Keratinocyte (primary cell): ENCODE results near the gene TTC33. TPM values are rescaled to one million over a fixed set of nuclear protein-coding genes. Genes with fewer than 3 reads are reported as not detected.

ENCODE experiments used
- DNase-seq: peaks from one replicate; pipeline ENCODE4 v3.0.0-alpha.2; 2011; ENCODE audit warnings: low read depth, missing footprints, low spot score
- FAIRE-seq: peaks from 2 replicates; lab custom pipeline; 2011; peaks lifted over from hg19 to GRCh38; lab: Jason Lieb, UNC
- H2AFZ ChIP-seq: 2 replicates; pipeline ENCODE4 v1.6.0; 2012; ENCODE audit warnings: low read length, control low read depth, inconsistent platforms; ENCODE audit not compliant: control insufficient read depth
- H3K27ac ChIP-seq: 2 replicates; pipeline ENCODE4 v1.5.1; 2011; ENCODE audit warnings: low read length; ENCODE audit not compliant: control insufficient read depth, insufficient read depth
- H3K27me3 ChIP-seq: 3 replicates; pipeline ENCODE4 v1.6.0; 2011; ENCODE audit warnings: low read length; ENCODE audit not compliant: control insufficient read depth, insufficient read depth; ENCODE audit errors: extremely low read depth
- H3K36me3 ChIP-seq, 2 experiments: 2 replicates in 1 of 2; 3 replicates in 1 of 2; pipeline ENCODE4 v1.5.1; 2011; ENCODE audit warnings: low read length in 2 of 2, mild to moderate bottlenecking in 1 of 2; ENCODE audit not compliant: control insufficient read depth in 2 of 2, insufficient read depth in 2 of 2; ENCODE audit errors: extremely low read depth in 1 of 2
- H3K4me1 ChIP-seq: 3 replicates; pipeline ENCODE4 v1.5.1; 2011; ENCODE audit warnings: low read length; ENCODE audit not compliant: control insufficient read depth, insufficient read depth; ENCODE audit errors: extremely low read depth
- H3K4me2 ChIP-seq: 3 replicates; pipeline ENCODE4 v1.6.0; 2011; ENCODE audit warnings: low read depth, low read length; ENCODE audit not compliant: control insufficient read depth, insufficient read depth; ENCODE audit errors: extremely low read depth
- H3K4me3 ChIP-seq, 3 experiments: fragments of 200-600 bp in 1 of 3; sonication (generic) in 1 of 3; 2 replicates in 2 of 3; 3 replicates in 1 of 3; pipeline ENCODE4 v1.5.1; 2011 to 2016; ENCODE audit warnings: low read length in 3 of 3, mild to moderate bottlenecking in 3 of 3, control low read depth in 2 of 3, inconsistent platforms in 1 of 3, low read depth in 1 of 3, mixed read lengths in 1 of 3, mixed run types in 1 of 3, moderate library complexity in 1 of 3; ENCODE audit not compliant: control insufficient read depth in 2 of 3, insufficient read depth in 2 of 3; ENCODE audit errors: extremely low read depth in 1 of 3
- H3K79me2 ChIP-seq: 2 replicates; pipeline ENCODE4 v1.6.0; 2012; ENCODE audit warnings: low read length; ENCODE audit not compliant: control insufficient read depth, insufficient read depth
- H3K9ac ChIP-seq: 3 replicates; pipeline ENCODE4 v1.6.0; 2011; ENCODE audit warnings: low read length; ENCODE audit not compliant: control insufficient read depth, insufficient read depth; ENCODE audit errors: extremely low read depth
- H3K9me1 ChIP-seq: 3 replicates; pipeline ENCODE4 v1.6.0; 2011; ENCODE audit warnings: low read length; ENCODE audit not compliant: control insufficient read depth, insufficient read depth; ENCODE audit errors: extremely low read depth
- H3K9me3 ChIP-seq: 2 replicates; pipeline ENCODE4 v1.5.1; 2012; ENCODE audit warnings: low read depth, low read length; ENCODE audit not compliant: control insufficient read depth
- H4K20me1 ChIP-seq: 3 replicates; pipeline ENCODE4 v1.6.0; 2011; ENCODE audit warnings: low read length; ENCODE audit not compliant: control insufficient read depth, insufficient read depth; ENCODE audit errors: extremely low read depth
- EZH2 ChIP-seq: IDR thresholded peaks from one replicate; pipeline ENCODE4 v1.6.1; 2012; ENCODE audit warnings: inconsistent platforms, mild to moderate bottlenecking, low read length, moderate library complexity
- dilution Hi-C: fragments of 300-500 bp; cut with MboI; formaldehyde crosslinking; loops from one replicate; pipeline ENCODE4 v1.7.0; 2020; ENCODE audit warnings: low sequenced_read_pairs; ENCODE audit not compliant: extremely low pct_ligation_motif_present
- polyA plus RNA-seq, 5 experiments: library from polyadenylated mRNA; depleted of rRNA in 3 of 5; stranded (reverse) in 3 of 5; stranded (forward) in 1 of 5; unstranded in 1 of 5; fragments of >200 nt; gene quantifications; 1 replicate in 1 of 5; 2 replicates in 3 of 5; 3 replicates in 1 of 5; pipeline versions ENCODE4 v1.2.1 to v1.2.3, GENCODE V29; 2011 to 2012; ENCODE audit warnings: missing spikeins in 2 of 5, low read depth in 1 of 5, low replicate concordance in 1 of 5
- TF ChIP-seq, protein P1 (sequence below), 3 experiments: IDR thresholded peaks in 1 of 3; conservative IDR thresholded peaks in 1 of 3; optimal IDR thresholded peaks in 1 of 3; 2 replicates in 2 of 3; 3 replicates in 1 of 3; pipeline versions ENCODE3 to v1.5.1; 2011; ENCODE audit warnings: low read length in 3 of 3, mild to moderate bottlenecking in 3 of 3, moderate library complexity in 2 of 3, control low read depth in 1 of 3, inconsistent platforms in 1 of 3; ENCODE audit not compliant: insufficient read depth in 2 of 3; ENCODE audit errors: extremely low read depth in 1 of 3

TTC33 gene
- polyA plus RNA-seq, 1 donor (not counting 4 experiments of a cell fraction or from before 2014, with no cell fraction given): 7.1 TPM

DNA sequence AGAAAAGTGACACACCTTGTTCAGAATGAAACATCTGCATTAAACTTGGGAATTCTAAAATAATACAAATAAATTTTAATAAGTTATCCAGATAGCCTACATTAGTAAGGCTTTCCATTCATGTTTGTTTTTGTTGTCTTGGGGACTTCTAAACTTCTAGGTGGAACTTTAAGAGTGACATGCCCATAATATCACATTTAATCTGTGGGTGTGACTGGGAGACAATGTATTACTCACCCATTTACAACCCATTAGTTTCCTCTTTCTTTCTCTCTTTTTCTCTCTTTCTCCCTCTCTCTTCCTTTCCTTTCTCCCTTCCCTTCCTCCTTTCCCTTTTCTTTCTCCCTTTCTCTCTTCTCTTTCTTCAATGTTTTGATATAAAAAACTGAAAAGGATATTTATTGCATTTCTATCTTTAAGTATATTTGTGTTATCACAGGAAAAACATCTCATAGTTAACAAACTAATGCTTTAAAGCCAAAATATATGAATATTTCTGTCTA lies 88.5 kb downstream of the TTC33 start:
- H3K4me3 ChIP-seq: no peak overlapping the region
- FAIRE-seq: no peak
- no peak overlapping the region for H3K9ac ChIP-seq
- H3K27me3 ChIP-seq: no peaks in the 10 kb centered on the region
- no peaks in the 10 kb centered on the region for H3K4me1 ChIP-seq
- no peaks in the 10 kb centered on the region for H3K79me2 ChIP-seq
- no peaks in the 10 kb centered on the region for H4K20me1 ChIP-seq
- dilution Hi-C loops: no loop called here
- no peak overlapping the region for H3K4me2 ChIP-seq
- peak overlapping the region; percentile 30 for H2AFZ ChIP-seq
- H3K9me3 ChIP-seq: no peaks in the 10 kb centered on the region
- no peaks in the 10 kb centered on the region for H3K9me1 ChIP-seq
- H3K36me3 ChIP-seq: no peaks in the 10 kb centered on the region
- TF ChIP-seq, protein P1, sequence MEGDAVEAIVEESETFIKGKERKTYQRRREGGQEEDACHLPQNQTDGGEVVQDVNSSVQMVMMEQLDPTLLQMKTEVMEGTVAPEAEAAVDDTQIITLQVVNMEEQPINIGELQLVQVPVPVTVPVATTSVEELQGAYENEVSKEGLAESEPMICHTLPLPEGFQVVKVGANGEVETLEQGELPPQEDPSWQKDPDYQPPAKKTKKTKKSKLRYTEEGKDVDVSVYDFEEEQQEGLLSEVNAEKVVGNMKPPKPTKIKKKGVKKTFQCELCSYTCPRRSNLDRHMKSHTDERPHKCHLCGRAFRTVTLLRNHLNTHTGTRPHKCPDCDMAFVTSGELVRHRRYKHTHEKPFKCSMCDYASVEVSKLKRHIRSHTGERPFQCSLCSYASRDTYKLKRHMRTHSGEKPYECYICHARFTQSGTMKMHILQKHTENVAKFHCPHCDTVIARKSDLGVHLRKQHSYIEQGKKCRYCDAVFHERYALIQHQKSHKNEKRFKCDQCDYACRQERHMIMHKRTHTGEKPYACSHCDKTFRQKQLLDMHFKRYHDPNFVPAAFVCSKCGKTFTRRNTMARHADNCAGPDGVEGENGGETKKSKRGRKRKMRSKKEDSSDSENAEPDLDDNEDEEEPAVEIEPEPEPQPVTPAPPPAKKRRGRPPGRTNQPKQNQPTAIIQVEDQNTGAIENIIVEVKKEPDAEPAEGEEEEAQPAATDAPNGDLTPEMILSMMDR (optimal IDR thresholded peaks at IDR 0.05 in 1 of 3, IDR thresholded peaks at IDR 0.05 in 1 of 3, conservative IDR thresholded peaks at IDR 0.05 in 1 of 3; ENCODE audit: extremely low read depth in 1 of 3, insufficient read depth in 2 of 3, low read length in 3 of 3): no peak
- no peak for TF ChIP-seq EZH2
- H3K27ac ChIP-seq: no peak overlapping the region
- DNase-seq: no peak

DNA sequence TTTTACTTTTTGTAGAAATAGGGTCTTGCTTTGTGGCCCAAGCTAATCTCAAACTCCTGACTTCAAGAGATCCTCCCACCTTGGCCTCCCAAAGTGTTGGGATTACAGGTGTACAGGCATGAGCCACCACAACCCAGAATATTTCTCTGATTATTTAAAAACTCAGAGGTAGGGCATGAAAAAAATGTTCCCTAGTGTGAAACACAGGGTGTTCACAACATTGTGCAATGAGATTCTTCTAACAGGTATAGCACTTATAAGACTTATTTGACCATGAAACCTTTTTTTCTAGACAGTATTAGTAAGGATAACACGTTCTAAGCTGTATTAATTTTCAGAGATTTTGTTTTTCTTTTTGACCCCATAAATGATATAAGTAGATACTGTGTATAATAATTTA lies 89.1 kb downstream of the TTC33 start:
- no peaks in the 10 kb centered on the region for H3K27me3 ChIP-seq
- H3K9me1 ChIP-seq: no peaks in the 10 kb centered on the region
- no peaks in the 10 kb centered on the region for H3K36me3 ChIP-seq
- no peak overlapping the region for H3K27ac ChIP-seq
- FAIRE-seq: no peak
- no peak overlapping the region for H3K4me2 ChIP-seq
- no peaks in the 10 kb centered on the region for H3K79me2 ChIP-seq
- dilution Hi-C loops: no loop called here
- no peak overlapping the region for H3K9ac ChIP-seq
- H3K9me3 ChIP-seq: no peaks in the 10 kb centered on the region
- no peaks in the 10 kb centered on the region for H4K20me1 ChIP-seq
- no peak overlapping the region for H3K4me3 ChIP-seq
- DNase-seq: no peak
- H3K4me1 ChIP-seq: no peaks in the 10 kb centered on the region
- no peak overlapping the region for H2AFZ ChIP-seq
- TF ChIP-seq, protein P1 (optimal IDR thresholded peaks at IDR 0.05 in 1 of 3, IDR thresholded peaks at IDR 0.05 in 1 of 3, conservative IDR thresholded peaks at IDR 0.05 in 1 of 3; ENCODE audit: extremely low read depth in 1 of 3, insufficient read depth in 2 of 3, low read length in 3 of 3): no peak
- TF ChIP-seq EZH2: no peak
